Testis (tissue), 2 donors: ENCODE data around the gene RDX.

ENCODE experiments used
- POLR2A ChIP-seq: fragments of 450-650 bp; IDR thresholded peaks from one replicate; pipeline ENCODE4 v1.6.1; 2017; ENCODE audit warnings: antibody characterized with exemption, mild to moderate bottlenecking, moderate library complexity
- TF ChIP-seq, protein P1 (sequence below), 3 experiments: fragments of 450-650 bp in 2 of 3; fragments of 200-600 bp in 1 of 3; sonication (generic) in 1 of 3; IDR thresholded peaks; one replicate each; pipeline ENCODE4 v1.5.1; 2016 to 2019; ENCODE audit warnings: antibody characterized with exemption in 3 of 3, mild to moderate bottlenecking in 2 of 3, moderate library complexity in 1 of 3

DNA sequence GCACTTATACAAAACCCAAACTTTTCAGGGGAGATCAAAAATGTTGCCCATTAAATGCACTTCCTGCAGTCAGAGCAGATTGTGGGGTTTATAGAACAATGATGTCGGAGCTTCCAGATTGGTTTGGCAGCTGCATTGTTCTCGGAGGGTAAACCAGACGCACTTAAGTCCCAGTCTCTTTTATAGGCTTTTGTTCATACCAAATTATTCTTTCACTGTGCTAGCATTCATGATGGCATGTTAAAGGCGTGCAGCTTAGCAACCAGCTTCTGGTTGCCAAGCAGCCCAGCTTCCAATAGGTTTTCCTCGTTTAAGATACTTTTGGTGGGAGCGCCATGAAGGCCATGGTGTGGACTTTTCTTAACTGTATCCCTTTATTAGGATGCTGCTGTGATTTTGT, 162.3 kb downstream of the RDX start:
- TF ChIP-seq, protein P1, sequence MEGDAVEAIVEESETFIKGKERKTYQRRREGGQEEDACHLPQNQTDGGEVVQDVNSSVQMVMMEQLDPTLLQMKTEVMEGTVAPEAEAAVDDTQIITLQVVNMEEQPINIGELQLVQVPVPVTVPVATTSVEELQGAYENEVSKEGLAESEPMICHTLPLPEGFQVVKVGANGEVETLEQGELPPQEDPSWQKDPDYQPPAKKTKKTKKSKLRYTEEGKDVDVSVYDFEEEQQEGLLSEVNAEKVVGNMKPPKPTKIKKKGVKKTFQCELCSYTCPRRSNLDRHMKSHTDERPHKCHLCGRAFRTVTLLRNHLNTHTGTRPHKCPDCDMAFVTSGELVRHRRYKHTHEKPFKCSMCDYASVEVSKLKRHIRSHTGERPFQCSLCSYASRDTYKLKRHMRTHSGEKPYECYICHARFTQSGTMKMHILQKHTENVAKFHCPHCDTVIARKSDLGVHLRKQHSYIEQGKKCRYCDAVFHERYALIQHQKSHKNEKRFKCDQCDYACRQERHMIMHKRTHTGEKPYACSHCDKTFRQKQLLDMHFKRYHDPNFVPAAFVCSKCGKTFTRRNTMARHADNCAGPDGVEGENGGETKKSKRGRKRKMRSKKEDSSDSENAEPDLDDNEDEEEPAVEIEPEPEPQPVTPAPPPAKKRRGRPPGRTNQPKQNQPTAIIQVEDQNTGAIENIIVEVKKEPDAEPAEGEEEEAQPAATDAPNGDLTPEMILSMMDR (IDR thresholded peaks at IDR 0.05), result no peak
- TF ChIP-seq POLR2A, result no peak
